GM18499 (cell line): ENCODE results near the gene ZNF222.

Experiments
- ATAC-seq: cut with Tn5 transposase; IDR thresholded peaks from one replicate; pipeline ENCODE4 v1.9.1; 2021; ENCODE audit warnings: moderate number of reproducible peaks; ENCODE audit not compliant: insufficient read depth, unreplicated experiment

The ZNF222 gene

DNA sequence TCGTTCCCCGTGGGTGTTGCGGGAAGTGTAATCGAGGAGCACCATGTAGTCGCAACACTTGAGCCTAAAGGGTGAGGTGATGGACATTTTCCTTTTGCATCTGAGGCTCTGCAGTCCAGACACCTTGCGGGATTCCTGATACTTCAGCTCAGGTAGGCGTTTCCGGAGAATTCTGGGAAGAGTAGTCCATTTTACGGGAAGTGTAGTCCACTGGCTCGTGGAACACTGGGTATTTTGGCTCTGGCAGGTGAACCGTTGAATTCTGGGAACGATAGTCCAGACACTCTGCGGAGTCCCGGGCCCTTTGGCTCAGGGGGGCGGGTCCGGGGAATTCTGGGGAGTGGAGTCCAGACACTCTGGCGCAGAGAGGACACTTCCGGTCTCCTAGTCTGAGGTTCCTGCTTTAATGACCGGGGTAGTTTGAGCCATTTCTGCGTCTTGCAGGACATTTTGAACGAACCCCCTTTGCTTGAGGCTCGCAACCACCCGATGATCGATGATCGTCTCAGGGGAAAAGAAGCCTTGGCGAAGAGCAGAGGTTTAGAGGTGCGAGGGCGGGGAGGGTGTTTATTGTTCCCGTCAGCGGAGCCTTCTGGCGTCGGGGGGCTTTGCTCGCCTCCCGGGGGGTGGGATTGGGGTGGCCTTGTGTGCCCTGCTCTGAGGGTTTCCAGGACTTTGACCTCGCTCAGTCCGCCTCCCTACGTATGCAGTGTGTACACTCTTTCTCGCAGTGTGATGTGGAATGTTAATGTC lies 26.6 kb downstream of the ZNF222 start, which contains the start of gene ZNF223:
Gene ZNF223 (plus strand): TSS at position 387 of the 753 bp plus-strand sequence. CDS start 3,141 bp downstream, outside the sequence.
- no peak for ATAC-seq

GRCh38 chr19:44055870-44056269 lies 30.7 kb downstream of the ZNF222 start:
- ATAC-seq: no peak

DNA sequence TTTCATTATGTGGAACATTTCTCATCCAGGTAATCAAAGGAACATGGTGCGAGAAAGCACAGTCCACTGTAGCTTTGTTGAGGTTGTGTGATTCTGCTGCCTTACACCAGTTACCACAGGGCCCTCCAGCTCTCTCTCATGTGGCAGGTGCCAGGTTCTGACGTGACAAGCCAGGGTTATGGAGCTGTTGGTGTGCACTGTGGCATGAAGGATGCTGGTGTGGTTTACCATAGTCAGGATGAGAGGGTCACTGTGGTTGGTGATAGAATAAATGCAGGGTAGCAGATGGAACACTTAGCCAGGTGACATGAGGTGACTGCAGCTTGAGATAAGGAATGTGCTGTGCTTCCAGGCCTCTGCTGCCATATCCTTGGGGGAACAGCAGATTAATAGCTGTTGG lies 34.0 kb downstream of the ZNF222 start:
- ATAC-seq: no peak

DNA sequence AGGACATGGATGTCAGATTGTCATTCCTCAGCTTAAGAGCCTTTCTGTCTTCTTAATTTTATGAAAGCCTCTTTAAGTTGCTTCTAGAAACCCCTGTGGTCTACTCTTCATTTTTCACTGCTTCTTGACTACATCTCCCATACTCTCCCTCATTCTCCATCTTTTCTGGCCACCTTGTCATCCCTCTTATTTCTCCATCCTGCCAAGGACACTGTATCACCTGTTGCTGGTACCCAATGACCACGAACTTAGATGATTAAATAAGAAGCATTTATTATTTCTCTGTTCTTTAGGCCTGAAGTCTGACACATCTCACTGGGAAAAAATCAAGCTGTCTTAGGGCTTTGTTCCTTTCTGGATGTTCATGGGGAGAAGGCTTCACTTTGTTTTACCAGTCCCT lies 35.9 kb downstream of the ZNF222 start:
- no peak for ATAC-seq

DNA sequence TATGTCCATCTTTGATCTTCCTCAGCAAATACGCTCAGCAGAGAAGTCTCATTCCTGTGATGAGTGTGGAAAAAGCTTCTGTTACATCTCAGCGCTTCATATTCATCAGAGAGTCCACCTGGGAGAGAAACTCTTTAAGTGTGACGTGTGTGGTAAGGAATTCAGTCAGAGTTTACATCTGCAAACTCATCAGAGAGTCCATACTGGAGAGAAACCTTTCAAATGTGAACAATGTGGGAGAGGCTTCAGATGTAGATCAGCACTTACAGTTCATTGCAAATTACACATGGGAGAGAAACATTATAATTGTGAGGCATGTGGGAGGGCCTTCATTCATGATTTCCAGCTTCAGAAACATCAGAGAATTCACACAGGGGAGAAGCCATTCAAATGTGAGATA lies 41.1 kb downstream of the ZNF222 start:
- no peak for ATAC-seq

DNA sequence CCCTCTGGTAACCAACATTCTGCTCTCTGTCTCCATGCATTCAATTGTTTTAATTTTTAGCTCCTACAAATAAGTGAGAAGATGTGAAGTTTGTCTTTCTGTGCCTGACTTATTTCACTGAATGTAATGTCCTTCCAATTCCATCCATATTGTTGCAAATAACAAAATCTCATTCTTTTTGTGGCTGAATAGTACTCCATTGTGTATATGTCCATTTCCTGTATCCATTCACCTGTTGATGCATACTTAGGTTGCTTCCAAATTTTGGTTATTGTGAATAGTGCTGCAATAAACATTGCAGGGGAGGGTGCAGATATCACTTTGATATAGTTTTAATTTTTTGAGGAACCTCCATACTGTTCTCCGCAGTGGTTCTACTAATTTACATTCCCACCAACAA lies 44.2 kb downstream of the ZNF222 start:
- ATAC-seq: no peak

- peak; percentile 76 for ATAC-seq
Measured at GRCh38 chr19:44071824-44072542, 46.8 kb downstream of the ZNF222 start, which contains the start of gene ZNF284. TSS of gene ZNF284 (plus strand) at chr19:44072159. CDS start at chr19:44076390, 4,231 bp downstream.

GRCh38 chr19:44072543-44073401 lies 47.6 kb downstream of the ZNF222 start:
- ATAC-seq: no peak

DNA sequence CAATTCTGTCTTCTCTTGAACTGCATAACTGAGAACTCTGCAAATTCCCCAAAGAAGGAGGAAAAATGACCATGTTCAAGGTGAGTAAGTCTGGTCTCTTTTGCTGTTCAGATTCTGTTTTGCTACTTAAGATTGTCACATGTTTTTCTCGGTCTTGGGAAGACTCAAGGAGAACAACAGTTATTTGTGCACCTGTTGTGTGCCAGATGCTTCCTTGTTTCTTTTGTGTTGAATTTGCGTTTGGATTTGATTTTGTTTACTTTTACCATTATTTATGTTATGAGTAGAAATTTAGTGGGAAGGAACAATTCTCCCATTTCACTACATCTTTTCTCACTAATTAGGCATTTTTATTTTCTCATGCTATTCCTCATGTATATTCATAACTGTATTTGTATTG lies 51.1 kb downstream of the ZNF222 start:
- ATAC-seq: no peak
